K562 (cell line): Measurements from ENCODE around the gene ACTR1B. TPM values are rescaled to one million over a fixed set of nuclear protein-coding genes. Genes with fewer than 3 reads are reported as not detected.

Experiments
- AFF1 ChIP-seq, 2 experiments: fragments of 450-650 bp; IDR thresholded peaks; 2 replicates each; pipeline ENCODE4 v1.6.1; 2018; ENCODE audit warnings: mild to moderate bottlenecking in 2 of 2, low read depth in 1 of 2; ENCODE audit not compliant: partially characterized antibody in 2 of 2
- EZH2 ChIP-seq: IDR thresholded peaks from 2 replicates; pipeline ENCODE4 v1.6.1; 2012; ENCODE audit warnings: low read depth, mild to moderate bottlenecking, inconsistent platforms, low read length, borderline replicate concordance
- GATA2 ChIP-seq: sonication (generic); formaldehyde crosslinking; IDR thresholded peaks from 2 replicates; pipeline ENCODE4 v1.4.0; 2020; ENCODE audit warnings: mild to moderate bottlenecking, missing genetic modification reagents
- RFX5 ChIP-seq: IDR thresholded peaks from 2 replicates; pipeline ENCODE4 v1.6.1; 2011; ENCODE audit warnings: low read depth, mild to moderate bottlenecking, improper control_type of control experiment, low read length
- SUPT5H ChIP-seq: fragments of 450-650 bp; IDR thresholded peaks from 2 replicates; pipeline ENCODE4 v1.6.1; 2016
- YY1 ChIP-seq, 3 experiments: IDR thresholded peaks; 2 replicates each; pipeline ENCODE4 v1.6.1; 2011; ENCODE audit warnings: low read length in 2 of 3, mild to moderate bottlenecking in 2 of 3, moderate library complexity in 2 of 3, borderline replicate concordance in 1 of 3, control low read depth in 1 of 3, low read depth in 1 of 3; ENCODE audit not compliant: insufficient read depth in 3 of 3, insufficient replicate concordance in 2 of 3, control insufficient read depth in 1 of 3, insufficient read length in 1 of 3; ENCODE audit errors: extremely low read depth in 1 of 3
- ZBTB11 ChIP-seq, 3 experiments: fragments of 200-800 bp in 1 of 3; fragments of 250-450 bp in 1 of 3; fragments of 450-650 bp in 1 of 3; sonication (Bioruptor Pico) in 1 of 3; sonication (Bioruptor generic) in 1 of 3; formaldehyde crosslinking in 1 of 3; IDR thresholded peaks; 2 replicates each; pipeline versions ENCODE4 v1.6.1 to v1.8.0; 2016 to 2022; ENCODE audit warnings: mild to moderate bottlenecking in 2 of 3, missing genetic modification characterization in 2 of 3, missing compliant biosample characterization in 1 of 3, moderate library complexity in 1 of 3
- ZNF311 ChIP-seq: fragments of 250-450 bp; sonication (Bioruptor Pico); IDR thresholded peaks from 2 replicates; pipeline ENCODE4 v1.4.0; 2020; ENCODE audit warnings: mild to moderate bottlenecking, moderate library complexity
- polyA plus RNA-seq, 8 experiments: library from polyadenylated mRNA; depleted of rRNA in 4 of 8; stranded (reverse) in 5 of 8; unstranded in 3 of 8; fragments of >200 nt; fragmentation: Nextera tagmentation in 2 of 8; fragmentation: Illumina TruSeq in 1 of 8; extraction: Ambion mirVana in 2 of 8; extraction: Trizol in 1 of 8; gene quantifications; 2 replicates each; pipeline versions ENCODE4 v1.2.1 to v1.2.3, GENCODE V29; 2011 to 2014; ENCODE audit warnings: inconsistent platforms in 1 of 8, missing spikeins in 1 of 8
- total RNA-seq, 7 experiments: library from RNA; depleted of rRNA in 6 of 7; stranded (reverse); fragments of >200 nt in 6 of 7; fragmentation: Illumina TruSeq in 2 of 7; extraction: Trizol in 2 of 7; gene quantifications; 2 replicates each; pipeline versions ENCODE4 v1.2.1 to v1.2.3, GENCODE V29; 2011 to 2021; ENCODE audit warnings: low replicate concordance in 1 of 7
- TF ChIP-seq, protein P1 (sequence below): sonication (generic); formaldehyde crosslinking; IDR thresholded peaks from 2 replicates; pipeline ENCODE4 v1.8.0; 2023; ENCODE audit warnings: missing genetic modification reagents, mild to moderate bottlenecking, borderline replicate concordance

The ACTR1B gene
- total and polyA plus RNA-seq, 9 of the 15 experiments (the other 6 are each of a cell fraction or from before 2014, with no cell fraction given) = 0.49 to 42.3 (median 22.5) TPM

- TF ChIP-seq EZH2 (no peak), ZNF311 (CRISPR knock-in tag) (no peak), SUPT5H (peak; percentile 56; the same call in 1 of the 2 replicates), AFF1 (IDR thresholded peaks at IDR 0.05; ENCODE audit: low read depth in 1 of 2, partially characterized antibody in 2 of 2) (no peak), ZBTB11 (CRISPR knock-in tag; IDR thresholded peaks at IDR 0.05) (peak in 1 of 3 experiments; percentile 91; a peak in 2 of 6 replicates), RFX5 (no peak), YY1 (IDR thresholded peaks at IDR 0.05; ENCODE audit: borderline replicate concordance in 1 of 3, control insufficient read depth in 1 of 3, extremely low read depth in 1 of 3, insufficient read depth in 3 of 3, insufficient read length in 1 of 3, insufficient replicate concordance in 2 of 3, low read depth in 1 of 3, low read length in 2 of 3) (peak in 1 of 3 experiments; percentile 4), GATA2 (CRISPR knock-in tag) (peak; percentile 76)
- TF ChIP-seq, protein P1, sequence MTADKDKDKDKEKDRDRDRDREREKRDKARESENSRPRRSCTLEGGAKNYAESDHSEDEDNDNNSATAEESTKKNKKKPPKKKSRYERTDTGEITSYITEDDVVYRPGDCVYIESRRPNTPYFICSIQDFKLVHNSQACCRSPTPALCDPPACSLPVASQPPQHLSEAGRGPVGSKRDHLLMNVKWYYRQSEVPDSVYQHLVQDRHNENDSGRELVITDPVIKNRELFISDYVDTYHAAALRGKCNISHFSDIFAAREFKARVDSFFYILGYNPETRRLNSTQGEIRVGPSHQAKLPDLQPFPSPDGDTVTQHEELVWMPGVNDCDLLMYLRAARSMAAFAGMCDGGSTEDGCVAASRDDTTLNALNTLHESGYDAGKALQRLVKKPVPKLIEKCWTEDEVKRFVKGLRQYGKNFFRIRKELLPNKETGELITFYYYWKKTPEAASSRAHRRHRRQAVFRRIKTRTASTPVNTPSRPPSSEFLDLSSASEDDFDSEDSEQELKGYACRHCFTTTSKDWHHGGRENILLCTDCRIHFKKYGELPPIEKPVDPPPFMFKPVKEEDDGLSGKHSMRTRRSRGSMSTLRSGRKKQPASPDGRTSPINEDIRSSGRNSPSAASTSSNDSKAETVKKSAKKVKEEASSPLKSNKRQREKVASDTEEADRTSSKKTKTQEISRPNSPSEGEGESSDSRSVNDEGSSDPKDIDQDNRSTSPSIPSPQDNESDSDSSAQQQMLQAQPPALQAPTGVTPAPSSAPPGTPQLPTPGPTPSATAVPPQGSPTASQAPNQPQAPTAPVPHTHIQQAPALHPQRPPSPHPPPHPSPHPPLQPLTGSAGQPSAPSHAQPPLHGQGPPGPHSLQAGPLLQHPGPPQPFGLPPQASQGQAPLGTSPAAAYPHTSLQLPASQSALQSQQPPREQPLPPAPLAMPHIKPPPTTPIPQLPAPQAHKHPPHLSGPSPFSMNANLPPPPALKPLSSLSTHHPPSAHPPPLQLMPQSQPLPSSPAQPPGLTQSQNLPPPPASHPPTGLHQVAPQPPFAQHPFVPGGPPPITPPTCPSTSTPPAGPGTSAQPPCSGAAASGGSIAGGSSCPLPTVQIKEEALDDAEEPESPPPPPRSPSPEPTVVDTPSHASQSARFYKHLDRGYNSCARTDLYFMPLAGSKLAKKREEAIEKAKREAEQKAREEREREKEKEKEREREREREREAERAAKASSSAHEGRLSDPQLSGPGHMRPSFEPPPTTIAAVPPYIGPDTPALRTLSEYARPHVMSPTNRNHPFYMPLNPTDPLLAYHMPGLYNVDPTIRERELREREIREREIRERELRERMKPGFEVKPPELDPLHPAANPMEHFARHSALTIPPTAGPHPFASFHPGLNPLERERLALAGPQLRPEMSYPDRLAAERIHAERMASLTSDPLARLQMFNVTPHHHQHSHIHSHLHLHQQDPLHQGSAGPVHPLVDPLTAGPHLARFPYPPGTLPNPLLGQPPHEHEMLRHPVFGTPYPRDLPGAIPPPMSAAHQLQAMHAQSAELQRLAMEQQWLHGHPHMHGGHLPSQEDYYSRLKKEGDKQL (CRISPR knock-in tag) = no peak
Observed at GRCh38 chr2:97662895-97663625, 784 bp downstream of the ACTR1B start (continued).
